Lower lobe of right lung (tissue), 2 donors: ENCODE results near the gene TTN. TPM values are rescaled to one million over a fixed set of nuclear protein-coding genes. Genes with fewer than 3 reads are reported as not detected.

Experiments used
- ATAC-seq, 2 donors: fragments of 200-7000 bp; cut with Tn5 transposase; one replicate each; pipeline ENCODE4 v1.9.1; 2020 to 2022; ENCODE audit warnings: mild to moderate bottlenecking in 2 of 2, moderate library complexity in 2 of 2
- DNase-seq: peaks from one replicate; pipeline ENCODE4 v3.0.0-alpha.2; 2020
- H3K27ac ChIP-seq: fragments of 200-600 bp; one replicate; pipeline ENCODE4 v1.8.0; 2022
- H3K27me3 ChIP-seq: fragments of 200-600 bp; one replicate; pipeline ENCODE4 v1.8.0; 2022; ENCODE audit warnings: low read depth
- H3K36me3 ChIP-seq: fragments of 200-600 bp; one replicate; pipeline ENCODE4 v1.8.0; 2022; ENCODE audit warnings: mild to moderate bottlenecking
- H3K4me1 ChIP-seq: fragments of 200-600 bp; one replicate; pipeline ENCODE4 v1.8.0; 2022
- H3K4me3 ChIP-seq: fragments of 200-600 bp; one replicate; pipeline ENCODE4 v1.8.0; 2022; ENCODE audit warnings: mild to moderate bottlenecking
- H3K9me3 ChIP-seq: fragments of 200-600 bp; one replicate; pipeline ENCODE4 v1.8.0; 2022
- CTCF ChIP-seq: fragments of 200-600 bp; IDR thresholded peaks from one replicate; pipeline ENCODE4 v1.8.0; 2022; ENCODE audit warnings: antibody characterized with exemption, mild to moderate bottlenecking
- intact Hi-C: fragments of 100-400 bp; cut with DNase I; formaldehyde crosslinking; loops from one replicate; pipeline ENCODE4 v1.11.0; 2022
- total RNA-seq: library from RNA; stranded (reverse); fragmentation: NEBNext Ultra II Directional; extraction: Animal tissue kit (Norgen Biotek cat#: 25700); gene quantifications from one replicate; pipeline ENCODE4 v1.2.1, GENCODE V29; 2021
- donor health status: DM: no; HTN: yes; CAD: no; lungs with severe emphysema.

TTN gene
- total RNA-seq, 1 donor from 2014 or later, result 40.3 TPM

GRCh38 chr2:178692845-178693244, 114.4 kb downstream of the TTN start:
- ATAC-seq (no peak), DNase-seq (no peak)
- Histone ChIP-seq H3K36me3 (peaks cover 19% of the 10 kb centered on the region), H3K27me3 (no peaks in the 10 kb centered on the region), H3K4me1 (no peaks in the 10 kb centered on the region), H3K9me3 (no peaks in the 10 kb centered on the region), H3K4me3 (no peak overlapping the region), H3K27ac (no peak overlapping the region)
- TF ChIP-seq CTCF, result no peak
- intact Hi-C loops, result no loop called here

- no peak overlapping the region for H3K4me3 ChIP-seq
- no peak for DNase-seq
- intact Hi-C loops, result no loop called here
- no peaks in the 10 kb centered on the region for H3K27me3 ChIP-seq
- peaks cover 10% of the 10 kb centered on the region for H3K36me3 ChIP-seq
- H3K4me1 ChIP-seq, result no peaks in the 10 kb centered on the region
- H3K9me3 ChIP-seq, result no peaks in the 10 kb centered on the region
- H3K27ac ChIP-seq, result no peak overlapping the region
- no peak for TF ChIP-seq CTCF
- no peak for ATAC-seq
Measured at GRCh38 chr2:178689808-178690207, 117.4 kb downstream of the TTN start.

GRCh38 chr2:178683877-178684276, 123.3 kb downstream of the TTN start:
- H3K4me3 ChIP-seq, result no peak overlapping the region
- intact Hi-C loops, result no loop called here
- H3K27me3 ChIP-seq, result no peaks in the 10 kb centered on the region
- H3K9me3 ChIP-seq, result no peaks in the 10 kb centered on the region
- H3K4me1 ChIP-seq, result no peaks in the 10 kb centered on the region
- no peak for DNase-seq
- no peak for TF ChIP-seq CTCF
- no peaks in the 10 kb centered on the region for H3K36me3 ChIP-seq
- no peak for ATAC-seq
- no peak overlapping the region for H3K27ac ChIP-seq

- TF ChIP-seq CTCF, result no peak
- intact Hi-C loops, result no loop called here
- no peak for DNase-seq
- peaks cover 3% of the 10 kb centered on the region for H3K36me3 ChIP-seq
- no peak overlapping the region for H3K4me3 ChIP-seq
- H3K27me3 ChIP-seq, result no peaks in the 10 kb centered on the region
- H3K4me1 ChIP-seq, result no peaks in the 10 kb centered on the region
- no peak for ATAC-seq
- H3K27ac ChIP-seq, result no peak overlapping the region
- no peaks in the 10 kb centered on the region for H3K9me3 ChIP-seq
Measured at GRCh38 chr2:178681081-178681480, 126.1 kb downstream of the TTN start.

- DNase-seq, result no peak
- H3K27ac ChIP-seq, result no peak overlapping the region
- TF ChIP-seq CTCF, result no peak
- no peak overlapping the region for H3K4me3 ChIP-seq
- no peaks in the 10 kb centered on the region for H3K4me1 ChIP-seq
- H3K9me3 ChIP-seq, result no peaks in the 10 kb centered on the region
- intact Hi-C loops, result no loop called here
- peaks cover 3% of the 10 kb centered on the region for H3K36me3 ChIP-seq
- H3K27me3 ChIP-seq, result no peaks in the 10 kb centered on the region
- ATAC-seq, result no peak
Measured at GRCh38 chr2:178679891-178680290, 127.3 kb downstream of the TTN start.

GRCh38 chr2:178677599-178677998, 129.6 kb downstream of the TTN start:
- H3K9me3 ChIP-seq, result no peaks in the 10 kb centered on the region
- DNase-seq (no peak), ATAC-seq (no peak)
- H3K27me3 ChIP-seq, result no peaks in the 10 kb centered on the region
- H3K4me3 ChIP-seq, result no peak overlapping the region
- no peaks in the 10 kb centered on the region for H3K4me1 ChIP-seq
- intact Hi-C loops, result no loop called here
- H3K36me3 ChIP-seq, result peaks cover 8% of the 10 kb centered on the region
- H3K27ac ChIP-seq, result no peak overlapping the region
- TF ChIP-seq CTCF, result no peak
